ENCODE results near the gene PTH.

PTH gene

GRCh38 chr11:13495929-13496328 is at the start of gene PTH:
TSS of gene PTH (minus strand) at chr11:13495997. CDS start at chr11:13492855, 3,142 bp downstream.
- no peak within 1 kb of the TSS for H3K27ac ChIP-seq
- TF ChIP-seq ZFX (IDR thresholded peaks at IDR 0.05) (no peak), CTCF (conservative IDR thresholded peaks at IDR 0.05) (no peak)

- no peak overlapping the region for H3K27ac ChIP-seq
- TF ChIP-seq CTCF (conservative IDR thresholded peaks at IDR 0.05) (no peak), ZFX (IDR thresholded peaks at IDR 0.05) (no peak)
Observed at GRCh38 chr11:13538044-13538443, 42.2 kb upstream of the PTH start.

- TF ChIP-seq ZFX (IDR thresholded peaks at IDR 0.05), result no peak
- peak; percentile 78 for TF ChIP-seq CTCF (conservative IDR thresholded peaks at IDR 0.05)
- H3K27ac ChIP-seq, result no peak overlapping the region
Observed at GRCh38 chr11:13535819-13536218, 40.0 kb upstream of the PTH start.

GRCh38 chr11:13534358-13534757 is 38.6 kb upstream of the PTH start:
- TF ChIP-seq ZFX (IDR thresholded peaks at IDR 0.05) (no peak), CTCF (conservative IDR thresholded peaks at IDR 0.05) (no peak)
- H3K27ac ChIP-seq, result no peak overlapping the region

GRCh38 chr11:13525257-13525656 is 29.5 kb upstream of the PTH start:
- no peak overlapping the region for H3K27ac ChIP-seq
- TF ChIP-seq ZFX (IDR thresholded peaks at IDR 0.05), result no peak
- TF ChIP-seq CTCF (conservative IDR thresholded peaks at IDR 0.05), result no peak

GRCh38 chr11:13503393-13503792 is 7.6 kb upstream of the PTH start:
- TF ChIP-seq CTCF (conservative IDR thresholded peaks at IDR 0.05) (no peak), ZFX (IDR thresholded peaks at IDR 0.05) (no peak)
- H3K27ac ChIP-seq, result no peak overlapping the region

- TF ChIP-seq ZFX (IDR thresholded peaks at IDR 0.05), result no peak
- no peak for TF ChIP-seq CTCF (conservative IDR thresholded peaks at IDR 0.05)
- no peak overlapping the region for H3K27ac ChIP-seq
Observed at GRCh38 chr11:13502492-13502891, 6.7 kb upstream of the PTH start.

Measured in C4-2B (cell line).